Mesodermal cell (in vitro differentiated cells): ENCODE results near the gene BCLAF3.
A peak's percentile ranks its signal among the peaks of the same experiment; 100 is the strongest.

ENCODE experiments used
- H3K27ac ChIP-seq: 2 replicates; pipeline ENCODE4 v1.7.0; 2013; ENCODE audit warnings: mild to moderate bottlenecking, low read depth, low read length, moderate library complexity; ENCODE audit not compliant: severe bottlenecking
- H3K36me3 ChIP-seq: 2 replicates; pipeline ENCODE4 v1.7.1; 2013; ENCODE audit warnings: mild to moderate bottlenecking, low read length, moderate library complexity; ENCODE audit not compliant: control insufficient read depth, insufficient read depth
- H3K4me1 ChIP-seq: one replicate; pipeline ENCODE4 v1.7.1; 2013; ENCODE audit warnings: mild to moderate bottlenecking, low read length; ENCODE audit not compliant: insufficient read depth, control insufficient read depth, poor library complexity, severe bottlenecking
- H3K4me3 ChIP-seq: 2 replicates; pipeline ENCODE4 v1.7.0; 2013; ENCODE audit warnings: low read length, control low read depth, mild to moderate bottlenecking; ENCODE audit not compliant: insufficient read depth, poor library complexity, severe bottlenecking; ENCODE audit errors: extremely low read depth
- H3K9me3 ChIP-seq: 2 replicates; pipeline ENCODE4 v1.7.1; 2013; ENCODE audit warnings: mild to moderate bottlenecking, low read length, moderate library complexity; ENCODE audit not compliant: control insufficient read depth
- WGBS, 2 experiments: methylation state at CpG; one replicate each; pipeline ENCODE4 v1.1.5; 2013; ENCODE audit warnings: missing lambda C conversion rate in 2 of 2; ENCODE audit not compliant: insufficient coverage in 2 of 2; 5-methylcytosine and 5-hydroxymethylcytosine counted together

BCLAF3 gene

GRCh38 chrX:20015422-20015821 lies 24.6 kb upstream of the BCLAF3 start:
- Histone ChIP-seq H3K9me3 (peaks cover 8% of the 10 kb centered on the region), H3K4me3 (no peak overlapping the region), H3K27ac (no peak overlapping the region), H3K4me1 (no peaks in the 10 kb centered on the region), H3K36me3 (no peaks in the 10 kb centered on the region)
- WGBS, 2 experiments, result no CpG with 5 or more reads among the region's 1 CpG

- H3K27ac ChIP-seq, result no peak overlapping the region
- WGBS, 2 experiments, result 83% methylated on average over 1 of the region's 4 CpGs; no CpG with 5 or more reads in 1 of the 2 experiments
- H3K9me3 ChIP-seq, result peaks cover 8% of the 10 kb centered on the region
- no peak overlapping the region for H3K4me3 ChIP-seq
- no peaks in the 10 kb centered on the region for H3K4me1 ChIP-seq
- no peaks in the 10 kb centered on the region for H3K36me3 ChIP-seq
Measured at GRCh38 chrX:20011608-20012007, 20.7 kb upstream of the BCLAF3 start.

GRCh38 chrX:20007962-20008622 lies 17.2 kb upstream of the BCLAF3 start:
- Histone ChIP-seq H3K9me3 (no peaks in the 10 kb centered on the region), H3K36me3 (no peaks in the 10 kb centered on the region), H3K4me3 (no peak overlapping the region), H3K4me1 (no peaks in the 10 kb centered on the region), H3K27ac (no peak overlapping the region)
- WGBS, 2 experiments, result 87% methylated on average over 4 of the region's 7 CpGs; no CpG with 5 or more reads in 1 of the 2 experiments

GRCh38 chrX:20005883-20006282 lies 15.0 kb upstream of the BCLAF3 start:
- H3K4me3 ChIP-seq, result no peak overlapping the region
- no peaks in the 10 kb centered on the region for H3K36me3 ChIP-seq
- no peak overlapping the region for H3K27ac ChIP-seq
- H3K9me3 ChIP-seq, result no peaks in the 10 kb centered on the region
- H3K4me1 ChIP-seq, result no peaks in the 10 kb centered on the region
- WGBS, 2 experiments, result 60 to 89% methylated on average over 1 of the region's 2 CpGs

GRCh38 chrX:20001588-20001987 lies 10.7 kb upstream of the BCLAF3 start:
- no peaks in the 10 kb centered on the region for H3K9me3 ChIP-seq
- no peak overlapping the region for H3K4me3 ChIP-seq
- no peak overlapping the region for H3K27ac ChIP-seq
- H3K4me1 ChIP-seq, result no peaks in the 10 kb centered on the region
- WGBS, 2 experiments, result 40% methylated on average over 2 of the region's 4 CpGs; no CpG with 5 or more reads in 1 of the 2 experiments
- H3K36me3 ChIP-seq, result no peaks in the 10 kb centered on the region

GRCh38 chrX:19991350-19991718 lies 473 bp upstream of the BCLAF3 start:
- no peak overlapping the region for H3K27ac ChIP-seq
- H3K36me3 ChIP-seq, result no peaks in the 10 kb centered on the region
- H3K4me1 ChIP-seq, result no peaks in the 10 kb centered on the region
- no peaks in the 10 kb centered on the region for H3K9me3 ChIP-seq
- peak overlapping the region; percentile 5 for H3K4me3 ChIP-seq
- WGBS, 2 experiments, result 87 to 88% methylated on average over 3 to 5 of the region's 6 CpGs

- no peaks in the 10 kb centered on the region for H3K36me3 ChIP-seq
- peak overlapping the region; percentile 54 for H3K4me3 ChIP-seq
- WGBS, 2 experiments, result 0 to 2% methylated on average over 11 to 17 of the region's 25 CpGs
- H3K9me3 ChIP-seq, result no peaks in the 10 kb centered on the region
- no peak overlapping the region for H3K27ac ChIP-seq
- no peaks in the 10 kb centered on the region for H3K4me1 ChIP-seq
Measured at GRCh38 chrX:19990151-19990555, 708 bp downstream of the BCLAF3 start.

GRCh38 chrX:19987856-19988255 lies 3.0 kb downstream of the BCLAF3 start:
- Histone ChIP-seq H3K9me3 (no peaks in the 10 kb centered on the region), H3K4me3 (no peak overlapping the region), H3K4me1 (no peaks in the 10 kb centered on the region), H3K36me3 (no peaks in the 10 kb centered on the region), H3K27ac (no peak overlapping the region)
- 60% methylated on average over 1 of the region's 5 CpGs; no CpG with 5 or more reads in 1 of the 2 experiments for WGBS, 2 experiments

- Histone ChIP-seq H3K9me3 (no peaks in the 10 kb centered on the region), H3K36me3 (no peaks in the 10 kb centered on the region), H3K27ac (no peak overlapping the region), H3K4me1 (no peaks in the 10 kb centered on the region), H3K4me3 (no peak overlapping the region)
- WGBS, 2 experiments, result no CpG with 5 or more reads among the region's 3 CpGs
Measured at GRCh38 chrX:19986531-19986930, 4.3 kb downstream of the BCLAF3 start.

GRCh38 chrX:19981947-19982346 lies 8.9 kb downstream of the BCLAF3 start:
- peaks cover 6% of the 10 kb centered on the region for H3K36me3 ChIP-seq
- no peak overlapping the region for H3K27ac ChIP-seq
- H3K4me1 ChIP-seq, result no peaks in the 10 kb centered on the region
- H3K4me3 ChIP-seq, result no peak overlapping the region
- no CpG with 5 or more reads among the region's 2 CpGs for WGBS, 2 experiments
- H3K9me3 ChIP-seq, result no peaks in the 10 kb centered on the region

GRCh38 chrX:19975845-19976244 lies 15.0 kb downstream of the BCLAF3 start:
- H3K4me3 ChIP-seq, result no peak overlapping the region
- H3K27ac ChIP-seq, result no peak overlapping the region
- peaks cover 6% of the 10 kb centered on the region for H3K36me3 ChIP-seq
- no peaks in the 10 kb centered on the region for H3K4me1 ChIP-seq
- H3K9me3 ChIP-seq, result no peaks in the 10 kb centered on the region
